Testis (tissue), 2 donors: ENCODE results near the gene TRAF7.

Experiments used
- POLR2A ChIP-seq: fragments of 450-650 bp; IDR thresholded peaks from one replicate; pipeline ENCODE4 v1.6.1; 2017; ENCODE audit warnings: antibody characterized with exemption, mild to moderate bottlenecking, moderate library complexity
- TF ChIP-seq, protein P1 (sequence below), 3 experiments: fragments of 450-650 bp in 2 of 3; fragments of 200-600 bp in 1 of 3; sonication (generic) in 1 of 3; IDR thresholded peaks; one replicate each; pipeline ENCODE4 v1.5.1; 2016 to 2019; ENCODE audit warnings: antibody characterized with exemption in 3 of 3, mild to moderate bottlenecking in 2 of 3, moderate library complexity in 1 of 3

DNA sequence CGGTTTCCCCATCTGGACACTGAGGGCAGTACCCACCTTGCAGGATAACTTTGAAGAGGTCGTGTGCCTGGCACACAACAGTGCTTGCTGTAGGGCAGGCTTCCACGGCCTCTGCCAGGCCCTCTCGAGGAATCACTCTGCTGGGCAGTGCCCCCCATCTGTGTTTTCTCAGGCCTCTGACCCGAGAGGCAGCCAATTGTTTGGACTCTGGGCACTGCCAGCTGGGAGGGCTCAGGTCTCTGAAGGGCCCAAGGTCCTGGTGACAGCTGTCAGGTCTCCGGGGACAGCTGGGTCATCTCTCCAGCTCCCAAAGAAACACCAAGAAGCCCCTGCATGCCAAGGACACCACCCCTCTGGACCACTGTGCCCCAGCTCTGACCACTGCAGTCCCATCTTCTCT, 8.2 kb upstream of the TRAF7 start:
- TF ChIP-seq, protein P1, sequence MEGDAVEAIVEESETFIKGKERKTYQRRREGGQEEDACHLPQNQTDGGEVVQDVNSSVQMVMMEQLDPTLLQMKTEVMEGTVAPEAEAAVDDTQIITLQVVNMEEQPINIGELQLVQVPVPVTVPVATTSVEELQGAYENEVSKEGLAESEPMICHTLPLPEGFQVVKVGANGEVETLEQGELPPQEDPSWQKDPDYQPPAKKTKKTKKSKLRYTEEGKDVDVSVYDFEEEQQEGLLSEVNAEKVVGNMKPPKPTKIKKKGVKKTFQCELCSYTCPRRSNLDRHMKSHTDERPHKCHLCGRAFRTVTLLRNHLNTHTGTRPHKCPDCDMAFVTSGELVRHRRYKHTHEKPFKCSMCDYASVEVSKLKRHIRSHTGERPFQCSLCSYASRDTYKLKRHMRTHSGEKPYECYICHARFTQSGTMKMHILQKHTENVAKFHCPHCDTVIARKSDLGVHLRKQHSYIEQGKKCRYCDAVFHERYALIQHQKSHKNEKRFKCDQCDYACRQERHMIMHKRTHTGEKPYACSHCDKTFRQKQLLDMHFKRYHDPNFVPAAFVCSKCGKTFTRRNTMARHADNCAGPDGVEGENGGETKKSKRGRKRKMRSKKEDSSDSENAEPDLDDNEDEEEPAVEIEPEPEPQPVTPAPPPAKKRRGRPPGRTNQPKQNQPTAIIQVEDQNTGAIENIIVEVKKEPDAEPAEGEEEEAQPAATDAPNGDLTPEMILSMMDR (IDR thresholded peaks at IDR 0.05), result no peak
- no peak for TF ChIP-seq POLR2A
